Effector memory CD4-positive, alpha-beta T cell (primary cell): ENCODE data around the gene EMP2.

Experiments used
- DNase-seq, 3 donors: peaks; one replicate each; pipeline ENCODE4 v3.0.0-alpha.2; 2020
- H3K27ac ChIP-seq: 2 replicates; pipeline ENCODE4 v1.7.0; 2013; ENCODE audit warnings: mild to moderate bottlenecking, low read length, moderate library complexity; ENCODE audit not compliant: insufficient read depth, poor library complexity, severe bottlenecking
- H3K27me3 ChIP-seq: replicated peaks from 2 replicates; pipeline ENCODE4 v1.7.0; 2013; ENCODE audit warnings: mild to moderate bottlenecking, low read length; ENCODE audit not compliant: insufficient read depth, control insufficient read depth, poor library complexity, severe bottlenecking
- H3K36me3 ChIP-seq: 2 replicates; pipeline ENCODE4 v1.7.0; 2013; ENCODE audit warnings: mild to moderate bottlenecking, low read length, moderate library complexity; ENCODE audit not compliant: control insufficient read depth, insufficient read depth
- H3K4me1 ChIP-seq: 2 replicates; pipeline ENCODE4 v1.7.0; 2013; ENCODE audit warnings: low read length, mild to moderate bottlenecking; ENCODE audit not compliant: control insufficient read depth, insufficient read depth, poor library complexity, severe bottlenecking
- H3K4me3 ChIP-seq: 2 replicates; pipeline ENCODE4 v1.7.0; 2013; ENCODE audit warnings: low read length, low read depth, mild to moderate bottlenecking; ENCODE audit not compliant: insufficient read depth, poor library complexity, severe bottlenecking
- H3K9me3 ChIP-seq: 2 replicates; pipeline ENCODE4 v1.7.0; 2013; ENCODE audit warnings: mild to moderate bottlenecking, low read length, moderate library complexity; ENCODE audit not compliant: control insufficient read depth

The EMP2 gene

DNA sequence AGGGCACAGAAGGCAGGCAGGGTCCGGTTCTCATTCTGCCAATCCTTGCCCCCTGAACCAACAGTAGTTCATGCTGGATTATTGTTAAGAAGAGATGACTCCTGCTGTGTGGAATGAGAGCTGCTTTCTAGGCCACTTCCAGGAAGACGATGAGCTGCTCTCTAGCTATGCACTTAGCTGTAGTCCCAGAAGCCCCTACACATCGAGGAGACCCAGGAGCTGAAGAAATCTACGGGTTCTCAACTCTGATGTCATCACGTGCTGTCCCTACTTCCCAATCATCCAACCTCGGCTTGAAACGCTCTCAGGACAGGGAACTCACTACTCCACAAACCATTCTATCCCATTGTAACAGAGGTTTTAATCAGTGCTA lies 29.0 kb upstream of the EMP2 start:
- H3K4me1 ChIP-seq, result no peaks in the 10 kb centered on the region
- H3K27ac ChIP-seq, result no peak overlapping the region
- DNase-seq, result no peak
- peaks cover 5% of the 10 kb centered on the region for H3K27me3 ChIP-seq
- H3K36me3 ChIP-seq, result no peaks in the 10 kb centered on the region
- no peaks in the 10 kb centered on the region for H3K9me3 ChIP-seq
- H3K4me3 ChIP-seq, result no peak overlapping the region

DNA sequence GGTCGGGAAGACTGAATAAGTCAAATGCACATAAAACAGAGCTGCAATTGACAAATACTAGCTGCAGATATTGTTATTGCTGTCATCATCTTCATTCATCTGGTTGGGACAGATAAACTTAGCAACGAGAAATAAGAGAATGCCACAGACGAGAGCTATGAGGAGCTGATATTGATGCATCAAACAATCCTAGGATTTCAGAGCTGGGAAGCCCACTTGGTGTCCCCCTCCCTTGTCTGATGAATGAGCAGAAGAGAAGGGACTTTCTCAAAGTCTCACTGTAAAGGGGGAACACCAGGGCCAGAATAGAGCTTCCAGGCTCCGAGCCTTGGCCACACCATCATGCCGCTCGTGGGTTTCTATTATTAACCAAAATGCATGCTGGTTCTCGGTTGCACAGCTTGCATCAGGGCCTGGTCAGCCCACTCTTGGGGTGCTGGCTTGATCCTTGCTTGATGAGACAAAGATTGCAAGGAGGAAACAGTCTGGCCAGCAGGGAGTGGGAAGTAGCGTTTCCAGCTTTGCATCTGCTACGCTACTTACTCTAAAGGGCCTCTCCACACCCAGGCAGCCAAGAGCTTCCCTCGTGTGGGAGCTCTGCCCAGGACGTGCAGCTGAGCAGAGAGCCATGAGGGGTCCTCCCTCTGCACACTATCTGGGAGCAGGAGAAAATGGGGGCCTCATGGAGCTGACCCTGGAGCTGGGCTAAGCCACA lies 28.4 kb upstream of the EMP2 start:
- Histone ChIP-seq H3K27me3 (peaks cover 5% of the 10 kb centered on the region), H3K4me1 (no peaks in the 10 kb centered on the region), H3K36me3 (no peaks in the 10 kb centered on the region), H3K27ac (no peak overlapping the region), H3K4me3 (no peak overlapping the region), H3K9me3 (no peaks in the 10 kb centered on the region)
- DNase-seq, result no peak

DNA sequence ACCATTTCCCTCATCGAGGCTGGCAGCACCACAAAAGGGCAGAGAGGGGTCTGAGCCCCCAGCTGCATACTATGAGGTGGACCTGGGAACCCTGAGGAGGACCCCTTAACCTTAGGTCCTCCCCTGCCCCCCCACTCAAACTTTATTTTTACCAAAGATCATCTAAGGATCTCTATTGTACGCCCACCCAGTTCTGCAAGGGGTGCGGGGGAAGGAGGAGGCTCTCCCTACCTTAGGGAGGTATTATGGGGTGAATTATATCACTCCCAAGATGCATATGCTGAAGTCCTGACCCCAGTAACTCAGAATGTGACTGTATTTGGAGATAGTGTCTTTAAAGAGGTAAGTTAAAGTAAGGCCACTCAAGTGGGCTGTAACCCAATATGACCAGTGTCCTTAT lies 26.8 kb upstream of the EMP2 start:
- Histone ChIP-seq H3K36me3 (no peaks in the 10 kb centered on the region), H3K27me3 (peaks cover 5% of the 10 kb centered on the region), H3K27ac (no peak overlapping the region), H3K9me3 (no peaks in the 10 kb centered on the region), H3K4me1 (no peaks in the 10 kb centered on the region), H3K4me3 (no peak overlapping the region)
- DNase-seq, result no peak

DNA sequence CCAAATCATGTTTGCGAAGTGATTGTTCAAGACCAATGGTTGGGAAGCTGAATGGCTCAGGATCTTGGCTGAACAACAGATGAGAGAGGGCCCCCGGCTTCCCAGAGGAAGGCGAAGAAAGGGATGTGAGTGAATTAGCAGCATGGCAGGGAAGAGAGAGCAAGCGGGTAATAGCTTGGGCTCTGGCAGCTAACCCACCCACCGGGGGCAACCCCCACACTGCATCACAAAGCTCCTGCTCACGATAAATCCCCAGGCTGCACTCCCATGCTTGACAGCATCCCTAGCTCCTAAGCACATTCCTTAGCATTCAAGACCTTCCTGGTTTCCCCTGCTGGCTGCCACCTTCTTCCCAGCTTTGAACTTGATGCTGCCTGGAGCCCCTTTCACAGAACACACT lies 26.2 kb upstream of the EMP2 start:
- H3K9me3 ChIP-seq, result no peaks in the 10 kb centered on the region
- no peaks in the 10 kb centered on the region for H3K36me3 ChIP-seq
- H3K27me3 ChIP-seq, result peaks cover 5% of the 10 kb centered on the region
- no peak overlapping the region for H3K4me3 ChIP-seq
- no peaks in the 10 kb centered on the region for H3K4me1 ChIP-seq
- DNase-seq, result no peak
- H3K27ac ChIP-seq, result no peak overlapping the region

DNA sequence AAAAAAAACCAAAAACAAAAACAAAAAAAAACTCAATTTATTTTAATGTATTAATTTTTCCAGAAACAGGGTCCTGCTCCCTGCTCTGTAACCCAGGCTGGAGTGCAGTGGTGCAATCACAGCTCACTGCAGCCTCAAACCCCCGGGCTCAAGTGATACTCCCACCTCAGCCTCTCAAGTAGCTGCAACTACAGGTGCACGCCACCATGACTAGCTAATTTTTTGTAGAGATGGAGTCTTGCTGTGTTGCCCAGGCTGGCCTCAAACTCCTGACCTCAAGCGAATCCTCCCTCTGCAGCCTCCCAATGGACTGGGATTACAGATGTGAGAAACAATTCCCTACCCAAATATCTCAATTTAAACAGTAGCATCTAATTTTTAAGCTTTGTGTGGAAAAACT lies 25.2 kb upstream of the EMP2 start:
- DNase-seq, result no peak

DNA sequence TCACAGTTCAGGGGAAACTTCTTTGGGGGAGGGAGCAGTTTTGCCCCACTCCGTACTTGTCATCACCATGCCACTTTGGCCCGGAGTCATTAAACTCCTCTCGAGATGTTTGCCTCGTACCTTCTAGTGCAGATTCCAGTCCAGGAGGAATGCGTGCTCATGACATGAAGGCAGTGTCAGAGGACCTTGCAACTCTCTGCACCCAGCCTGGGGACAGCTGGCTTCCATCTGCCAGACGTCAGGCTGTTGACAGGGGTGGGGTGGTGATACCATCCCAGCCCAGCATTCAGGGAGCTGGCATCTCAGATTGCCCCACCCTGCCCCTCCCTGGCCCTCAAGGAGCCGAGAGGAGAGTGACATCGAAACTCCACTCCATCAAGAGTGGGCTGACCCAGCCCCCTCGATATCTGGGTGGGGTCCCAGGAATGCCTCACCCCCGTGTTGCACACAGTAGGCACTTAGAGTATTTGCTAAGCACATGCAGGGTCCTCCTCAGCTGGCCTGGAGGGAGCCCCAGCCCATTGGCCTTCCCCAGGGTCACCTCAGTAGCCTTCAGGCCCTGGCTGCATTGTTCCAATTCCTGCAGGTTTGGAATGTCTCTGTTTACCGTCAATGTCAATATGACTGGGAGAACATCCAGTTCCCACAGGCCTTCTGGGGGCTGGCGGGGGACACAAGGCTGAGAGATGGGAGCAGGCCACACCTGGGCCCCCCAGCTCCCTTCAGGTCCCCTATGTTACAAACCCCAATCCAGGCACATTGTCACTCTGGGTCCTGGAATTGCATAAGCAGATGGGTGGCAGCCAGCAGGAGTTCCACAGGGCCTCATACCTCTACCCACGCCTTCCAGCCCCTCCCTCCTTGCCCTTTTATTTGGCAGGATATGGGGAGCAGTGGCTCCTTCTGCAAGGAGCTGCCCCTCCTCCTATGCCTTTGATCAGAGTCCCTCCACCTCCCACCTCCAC lies 21.3 kb upstream of the EMP2 start:
- no peak for DNase-seq

More for the DNA sequence above, 25.2 kb upstream of the EMP2 start:
- H3K36me3 ChIP-seq, result no peaks in the 10 kb centered on the region
- H3K27me3 ChIP-seq, result peaks cover 5% of the 10 kb centered on the region
- H3K27ac ChIP-seq, result no peak overlapping the region
- H3K9me3 ChIP-seq, result no peaks in the 10 kb centered on the region
- H3K4me3 ChIP-seq, result no peak overlapping the region
- H3K4me1 ChIP-seq, result no peaks in the 10 kb centered on the region

DNA sequence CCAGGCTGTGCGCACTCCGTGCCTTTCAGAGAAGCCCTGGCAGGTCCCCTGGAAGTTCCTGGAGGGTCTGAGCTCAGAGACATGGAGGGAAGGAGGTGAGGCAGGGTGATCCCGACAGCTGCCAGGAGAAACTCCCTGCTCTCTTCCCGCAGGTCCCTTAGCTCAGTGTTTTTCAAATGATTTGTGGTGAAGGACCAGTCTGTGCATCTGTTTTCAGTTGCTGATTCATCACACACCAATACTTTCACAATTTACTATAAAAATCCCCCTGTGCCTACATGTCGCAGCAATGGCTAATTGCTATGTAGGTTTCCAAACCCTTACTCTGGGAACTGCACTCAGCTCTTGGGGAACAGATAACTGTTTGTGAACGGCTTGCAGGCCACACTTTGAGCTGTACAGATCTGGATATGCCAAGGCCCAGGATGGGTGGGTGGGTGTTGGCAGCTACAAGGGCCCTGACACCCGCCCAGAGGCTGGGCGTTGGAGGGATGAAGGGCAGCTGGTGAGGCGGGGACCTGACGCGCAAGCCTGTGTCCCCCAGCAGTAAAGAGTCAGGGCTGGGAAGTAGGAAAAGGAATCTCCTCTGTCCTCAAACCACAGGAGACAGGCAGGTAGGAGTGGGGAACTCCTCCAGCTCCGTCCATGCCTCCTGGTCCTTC lies 20.5 kb upstream of the EMP2 start:
- H3K9me3 ChIP-seq, result no peaks in the 10 kb centered on the region
- no peak overlapping the region for H3K4me3 ChIP-seq
- H3K27me3 ChIP-seq, result no peaks in the 10 kb centered on the region
- DNase-seq, result no peak
- H3K36me3 ChIP-seq, result no peaks in the 10 kb centered on the region
- no peak overlapping the region for H3K27ac ChIP-seq
- H3K4me1 ChIP-seq, result no peaks in the 10 kb centered on the region

More for the DNA sequence above, 21.3 kb upstream of the EMP2 start:
- H3K9me3 ChIP-seq, result no peaks in the 10 kb centered on the region
- H3K27me3 ChIP-seq, result peaks cover 5% of the 10 kb centered on the region
- H3K36me3 ChIP-seq, result no peaks in the 10 kb centered on the region
- no peak overlapping the region for H3K27ac ChIP-seq
- H3K4me3 ChIP-seq, result no peak overlapping the region
- H3K4me1 ChIP-seq, result no peaks in the 10 kb centered on the region

DNA sequence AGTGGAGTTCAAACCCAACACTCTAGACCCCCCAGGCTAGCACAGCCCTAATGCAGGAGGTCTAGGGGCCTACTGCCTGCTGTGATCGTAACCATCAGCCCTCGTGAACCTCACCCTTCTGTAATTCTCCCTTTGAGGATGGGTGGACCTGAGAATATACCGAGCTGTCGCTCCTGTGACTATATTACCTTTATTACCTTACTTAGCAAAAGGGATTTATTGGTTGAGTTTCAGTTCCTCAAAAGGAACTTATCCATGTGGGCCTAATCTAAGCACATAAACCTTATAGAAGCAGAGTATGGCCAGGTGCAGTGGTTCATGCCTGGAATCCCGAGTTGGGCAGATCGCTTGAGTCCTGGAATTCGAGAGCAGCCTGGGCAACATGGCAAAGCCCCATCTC lies 19.2 kb upstream of the EMP2 start:
- Histone ChIP-seq H3K27me3 (no peaks in the 10 kb centered on the region), H3K4me3 (no peak overlapping the region), H3K4me1 (no peaks in the 10 kb centered on the region), H3K36me3 (no peaks in the 10 kb centered on the region), H3K27ac (no peak overlapping the region), H3K9me3 (no peaks in the 10 kb centered on the region)
- DNase-seq, result no peak

DNA sequence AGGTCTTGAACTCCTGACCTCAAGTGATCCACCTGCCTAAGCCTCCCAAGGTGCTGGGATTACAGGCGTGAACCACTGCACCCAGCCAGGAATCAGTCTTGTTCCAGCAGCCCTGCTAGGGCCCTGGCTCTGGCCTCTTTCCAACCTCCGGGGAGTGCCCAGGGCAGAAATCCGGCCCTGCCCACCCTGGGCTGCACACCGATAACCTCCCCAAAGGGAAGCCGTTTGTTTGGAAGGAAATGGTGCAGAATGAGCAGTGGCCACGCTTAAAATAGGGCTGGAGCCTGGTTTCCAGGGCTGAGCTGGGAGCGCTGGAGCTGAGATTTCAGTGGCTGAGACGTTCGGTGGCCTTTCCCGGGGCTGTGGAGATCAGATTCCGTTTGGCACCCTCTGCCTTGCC lies 17.8 kb upstream of the EMP2 start:
- Histone ChIP-seq H3K4me1 (no peaks in the 10 kb centered on the region), H3K27me3 (no peaks in the 10 kb centered on the region), H3K36me3 (no peaks in the 10 kb centered on the region), H3K9me3 (no peaks in the 10 kb centered on the region), H3K4me3 (no peak overlapping the region), H3K27ac (no peak overlapping the region)
- no peak for DNase-seq

DNA sequence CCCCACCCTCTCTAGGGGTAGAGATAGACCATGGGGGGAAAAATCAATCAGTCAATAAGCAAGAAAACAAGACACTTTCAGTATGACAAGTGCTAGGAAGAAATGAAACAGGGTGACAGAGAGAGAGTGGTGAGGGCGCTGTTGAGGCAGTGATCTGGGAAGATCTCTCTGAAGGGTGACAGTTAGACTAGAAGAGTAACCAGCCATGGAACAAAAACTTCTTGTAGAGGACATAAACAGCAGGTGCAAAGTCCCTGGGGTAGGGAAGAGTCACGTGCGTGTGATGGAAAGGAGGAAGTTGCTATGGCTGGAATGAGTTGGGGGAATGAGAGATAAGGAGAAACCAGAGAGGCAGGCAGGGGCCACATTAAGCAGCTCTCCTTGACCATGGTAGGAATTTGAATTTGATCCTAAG lies 16.8 kb upstream of the EMP2 start:
- H3K27ac ChIP-seq, result no peak overlapping the region

More for the DNA sequence above, 16.8 kb upstream of the EMP2 start:
- Histone ChIP-seq H3K36me3 (no peaks in the 10 kb centered on the region), H3K4me1 (no peaks in the 10 kb centered on the region), H3K4me3 (no peak overlapping the region), H3K9me3 (no peaks in the 10 kb centered on the region), H3K27me3 (no peaks in the 10 kb centered on the region)
- no peak for DNase-seq
